ENCODE measurements around the gene MTUS2. TPM values are rescaled to one million over a fixed set of nuclear protein-coding genes. Genes with fewer than 3 reads are reported as not detected.

The MTUS2 gene
- total and polyA plus RNA-seq, 2 of the 8 experiments (the other 6 are each of a cell fraction or from before 2014, with no cell fraction given), result 0.18 to 0.80 TPM

GRCh38 chr13:29115842-29116241 lies 295.7 kb downstream of the MTUS2 start:
- Histone ChIP-seq H4K8ac (ENCODE audit: extremely low read depth, insufficient read depth, low read length) (no peak overlapping the region), H3K9ac (replicated peaks in 1 of 4; ENCODE audit: extremely low read depth in 1 of 4, low read depth in 3 of 4, low read length in 3 of 4) (no peak overlapping the region), H3K79me1 (ENCODE audit: low read depth, low read length) (no peaks in the 10 kb centered on the region), H2AFZ (ENCODE audit: low read length) (no peak overlapping the region), H2BK12ac (ENCODE audit: low read depth, low read length) (no peak overlapping the region), H3K9me3 (ENCODE audit: insufficient read depth in 2 of 2, low read depth in 1 of 2, low read length in 1 of 2) (no peaks in the 10 kb centered on the region), H3K56ac (replicated peaks; ENCODE audit: insufficient read length, low read depth, low read length) (no peak overlapping the region), H3K4me1 (replicated peaks in 1 of 4; ENCODE audit: control insufficient read depth in 3 of 4, insufficient read depth in 4 of 4, low read length in 3 of 4) (no peaks in the 10 kb centered on the region), H2BK5ac (ENCODE audit: low read depth, low read length) (no peak overlapping the region), H2BK15ac (ENCODE audit: low read length) (no peak overlapping the region), H3K27me3 (replicated peaks in 1 of 4; ENCODE audit: control insufficient read depth in 3 of 4, extremely low read depth in 1 of 4, insufficient read depth in 3 of 4, low read length in 3 of 4) (no peaks in the 10 kb centered on the region), H3K79me2 (ENCODE audit: control insufficient read depth in 1 of 2, insufficient read depth in 2 of 2, low read length in 2 of 2) (no peaks in the 10 kb centered on the region), H2BK20ac (ENCODE audit: low read length) (no peak overlapping the region), H3K18ac (ENCODE audit: extremely low read depth, low read length) (no peak overlapping the region), H3K23ac (ENCODE audit: insufficient read length) (no peak overlapping the region), H2BK120ac (replicated peaks; ENCODE audit: low read depth, low read length) (no peak overlapping the region), H3K4ac (replicated peaks; ENCODE audit: insufficient read length, low read depth, low read length) (no peak overlapping the region), H2AK5ac (ENCODE audit: low read depth, low read length) (no peak overlapping the region), H3K36me3 (ENCODE audit: control insufficient read depth in 2 of 4, insufficient read depth in 4 of 4, low read length in 3 of 4) (no peaks in the 10 kb centered on the region), H4K20me1 (replicated peaks in 1 of 2; ENCODE audit: control insufficient read depth in 1 of 2, insufficient read depth in 2 of 2, low read length in 2 of 2) (no peaks in the 10 kb centered on the region), H3K27ac (ENCODE audit: low read depth, low read length) (no peak overlapping the region), H3K14ac (ENCODE audit: insufficient read length) (no peak overlapping the region), H3K4me3 (ENCODE audit: extremely low read depth in 1 of 4, insufficient read depth in 2 of 4, low read depth in 3 of 4, low read length in 4 of 4) (no peak overlapping the region), H3K23me2 (ENCODE audit: low read depth, low read length) (no peaks in the 10 kb centered on the region), H4K91ac (replicated peaks; ENCODE audit: insufficient read length, low read length) (no peak overlapping the region), H4K5ac (ENCODE audit: insufficient read length, low read depth, low read length) (no peak overlapping the region), H3K4me2 (ENCODE audit: insufficient read depth in 1 of 2, low read depth in 2 of 2, low read length in 2 of 2) (no peak overlapping the region)
- CTCF ChIA-PET (ENCODE audit: partially characterized antibody), result interaction anchor here (0.6 kb wide), 1 partner anchor 199 kb away, joined by 3 read pairs; no protein-coding TSS in a partner anchor
- DNase-seq (ENCODE audit: low read depth in 1 of 2, low spot score in 2 of 2) (no peak), FAIRE-seq (no peak)
- WGBS, 2 experiments (ENCODE audit: extremely low coverage in 1 of 2, insufficient coverage in 1 of 2, insufficient read length in 1 of 2, insufficient replicate concordance in 2 of 2, low coverage in 1 of 2, low lambda C conversion rate in 2 of 2, missing lambda C conversion rate in 1 of 2), result 100% methylated on average over 1 of the region's 1 CpG; no CpG with 5 or more reads in 1 of the 2 experiments
- TF ChIP-seq BRCA1 (IDR thresholded peaks at IDR 0.05; ENCODE audit: low read depth, low read length) (no peak), CHD1 (IDR thresholded peaks at IDR 0.05; ENCODE audit: low read depth, low read length) (no peak), TEAD4 (IDR thresholded peaks at IDR 0.05; ENCODE audit: low read depth, low read length) (no peak), ATF3 (IDR thresholded peaks at IDR 0.05; ENCODE audit: insufficient read depth, low read depth, low read length) (no peak), CEBPB (IDR thresholded peaks at IDR 0.05; ENCODE audit: low read depth, low read length) (no peak), CHD2 (IDR thresholded peaks at IDR 0.05; ENCODE audit: low read length) (no peak)
- POLR2A ChIA-PET (ENCODE audit: partially characterized antibody), result no interaction called here
